Epithelial cell of prostate (primary cell): Measurements from ENCODE around the gene VSIG1.

Experiments used
- DNase-seq: peaks from one replicate; pipeline ENCODE4 v3.0.0-alpha.2; 2011; ENCODE audit warnings: low read depth, low spot score
- H3K27ac ChIP-seq: fragments of 450-650 bp; 2 replicates; pipeline ENCODE4 v1.5.1; 2017; ENCODE audit warnings: mild to moderate bottlenecking

The VSIG1 gene

DNA sequence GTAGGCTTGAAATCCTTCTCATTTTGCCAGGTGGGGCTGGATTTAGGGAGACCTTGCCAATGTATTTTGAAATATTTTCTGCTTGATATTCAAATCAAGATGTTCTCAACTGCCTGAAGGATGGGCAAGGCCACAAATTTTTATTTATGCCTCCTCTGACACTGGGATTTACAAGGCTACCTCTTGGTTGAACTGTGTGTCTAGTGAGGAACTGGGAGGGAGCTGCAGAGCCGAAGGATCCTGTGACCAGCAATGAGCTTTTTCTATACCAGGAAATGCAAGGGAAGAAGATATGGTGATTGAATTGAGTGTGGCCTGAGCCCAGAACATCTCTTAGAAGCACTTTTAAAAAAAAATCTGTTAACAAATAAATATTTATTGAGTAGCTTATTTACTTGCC lies 14.9 kb downstream of the VSIG1 start:
- no peak for DNase-seq
- no peak overlapping the region for H3K27ac ChIP-seq

DNA sequence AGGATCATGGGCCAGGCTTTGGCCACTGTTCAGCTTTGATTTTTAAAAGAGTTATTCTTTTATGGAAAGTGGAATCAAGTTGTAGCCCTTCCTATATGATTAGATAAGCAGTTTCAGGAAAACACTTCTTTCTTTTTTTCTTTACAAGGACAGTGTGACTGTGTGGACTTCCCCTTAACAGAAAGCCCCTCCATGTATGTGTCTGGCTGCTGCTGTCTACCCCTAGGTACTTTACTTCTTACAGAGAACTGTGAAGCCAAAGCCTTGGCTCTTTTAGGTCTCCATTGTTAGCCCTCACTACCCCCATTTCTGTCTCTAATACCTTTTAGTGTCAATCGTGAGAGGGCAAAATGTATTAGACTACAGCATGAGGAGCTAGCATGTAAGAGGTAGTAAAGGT lies 19.1 kb downstream of the VSIG1 start:
- no peak overlapping the region for H3K27ac ChIP-seq
- DNase-seq, result no peak

- DNase-seq, result no peak
These were observed 19.7 kb downstream of the VSIG1 start for GRCh38 chrX:108064613-108065012.

GRCh38 chrX:108068121-108068520 lies 23.3 kb downstream of the VSIG1 start:
- DNase-seq, result no peak
- peak overlapping the region; percentile 32 for H3K27ac ChIP-seq

More at GRCh38 chrX:108064613-108065012, 19.7 kb downstream of the VSIG1 start:
- no peak overlapping the region for H3K27ac ChIP-seq

DNA sequence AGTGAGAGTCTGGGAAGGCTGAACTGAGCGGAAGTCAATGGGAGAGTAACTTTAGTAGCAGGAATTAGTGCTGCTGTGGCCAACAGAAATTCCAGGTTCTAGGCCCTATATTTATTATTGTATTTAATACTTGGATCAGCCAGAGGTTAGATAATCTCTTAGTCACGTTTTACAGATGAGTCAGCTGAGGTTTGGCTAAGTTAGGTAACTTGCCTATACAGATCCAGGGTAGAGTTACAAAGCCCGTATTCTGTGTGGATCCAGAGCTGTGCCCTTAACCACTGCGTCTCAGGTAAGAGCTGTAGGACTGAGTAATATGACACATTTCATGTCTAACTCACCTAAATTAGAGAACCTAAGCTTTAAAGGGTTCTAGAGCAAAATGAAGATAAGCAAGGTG lies 26.0 kb downstream of the VSIG1 start:
- peak overlapping the region; percentile 33 for H3K27ac ChIP-seq

GRCh38 chrX:108071578-108071977 lies 26.7 kb downstream of the VSIG1 start:
- DNase-seq, result no peak
- peak overlapping the region; percentile 33 for H3K27ac ChIP-seq

More for the DNA sequence above, 26.0 kb downstream of the VSIG1 start:
- DNase-seq, result peak; percentile 51

GRCh38 chrX:108072746-108073145 lies 27.9 kb downstream of the VSIG1 start:
- no peak overlapping the region for H3K27ac ChIP-seq
- DNase-seq, result no peak

GRCh38 chrX:108081110-108081509 lies 36.2 kb downstream of the VSIG1 start:
- H3K27ac ChIP-seq, result no peak overlapping the region
- DNase-seq, result no peak

DNA sequence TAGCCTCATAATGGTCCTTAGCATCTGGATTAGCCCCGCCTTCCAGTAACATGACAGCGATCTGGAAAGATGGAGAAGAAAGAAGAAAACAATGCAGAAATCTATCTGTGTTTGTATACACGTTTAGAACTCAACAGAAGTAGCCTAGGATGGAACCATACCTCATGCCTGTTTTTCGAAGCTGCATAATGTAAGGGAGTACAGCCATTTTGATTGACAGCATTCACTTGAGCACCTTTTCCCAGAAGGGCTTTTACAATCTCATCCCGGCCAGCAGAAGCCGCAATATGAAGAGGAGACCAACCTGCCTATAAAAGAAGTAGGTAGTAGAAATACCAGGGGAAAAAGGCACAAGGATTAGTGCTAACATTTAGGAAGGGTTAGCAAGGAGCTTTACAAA lies 42.9 kb downstream of the VSIG1 start:
- H3K27ac ChIP-seq, result no peak overlapping the region
- DNase-seq, result no peak

- no peak for DNase-seq
- peak overlapping the region; percentile 13 for H3K27ac ChIP-seq
These were observed 43.6 kb downstream of the VSIG1 start for GRCh38 chrX:108088511-108088910.

GRCh38 chrX:108090491-108091263 lies 45.8 kb downstream of the VSIG1 start:
- no peak for DNase-seq
- peak overlapping the region; percentile 81 for H3K27ac ChIP-seq

DNA sequence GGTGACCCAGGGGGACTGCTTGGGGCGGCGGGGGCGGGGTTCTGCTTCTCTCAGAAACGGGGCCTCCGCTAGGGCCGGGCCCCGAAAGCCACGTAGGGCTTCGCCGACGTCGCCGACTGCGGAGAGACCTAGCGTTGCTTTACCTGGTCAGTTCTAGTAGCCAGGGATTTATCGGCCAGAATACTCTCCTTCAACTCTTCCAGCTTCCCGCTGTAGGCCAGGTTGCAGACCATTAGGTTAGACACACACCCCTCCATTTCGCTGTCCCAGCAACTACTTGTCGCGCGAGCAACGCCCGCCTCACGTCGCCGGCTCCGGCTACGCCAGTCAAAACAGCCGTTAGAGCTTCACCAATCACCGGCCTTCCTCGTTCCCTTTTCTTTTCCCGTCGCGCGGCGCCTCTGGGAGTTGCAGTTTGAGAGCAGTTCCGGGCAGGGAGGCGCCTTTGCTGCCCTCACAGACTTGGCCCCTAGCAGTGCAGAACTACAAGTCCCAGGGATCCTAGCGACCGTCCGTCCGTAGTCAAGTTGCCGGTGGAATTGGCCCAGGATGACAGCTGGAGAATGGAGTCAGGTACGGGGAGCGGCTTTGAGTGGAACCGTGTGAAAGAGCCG lies 46.5 kb downstream of the VSIG1 start, which contains the start of the genes ATG4A and PSMD10:
Gene ATG4A, plus strand, starts transcription at position 515 of the 614 bp plus-strand sequence. Its CDS starts 49 bp downstream, at position 564.
Gene PSMD10, minus strand, starts transcription at position 279 of the 614 bp plus-strand sequence. Its CDS starts 22 bp downstream, at position 257.
- peak; percentile 82 for DNase-seq
- peak within 1 kb of the TSS; percentile 81 for H3K27ac ChIP-seq

GRCh38 chrX:108091878-108092291 lies 47.0 kb downstream of the VSIG1 start:
- peak overlapping the region; percentile 81 for H3K27ac ChIP-seq
- DNase-seq, result no peak

GRCh38 chrX:108097380-108097779 lies 52.5 kb downstream of the VSIG1 start:
- no peak for DNase-seq
- H3K27ac ChIP-seq, result no peak overlapping the region

GRCh38 chrX:108105473-108105872 lies 60.6 kb downstream of the VSIG1 start:
- DNase-seq, result no peak
- no peak overlapping the region for H3K27ac ChIP-seq

DNA sequence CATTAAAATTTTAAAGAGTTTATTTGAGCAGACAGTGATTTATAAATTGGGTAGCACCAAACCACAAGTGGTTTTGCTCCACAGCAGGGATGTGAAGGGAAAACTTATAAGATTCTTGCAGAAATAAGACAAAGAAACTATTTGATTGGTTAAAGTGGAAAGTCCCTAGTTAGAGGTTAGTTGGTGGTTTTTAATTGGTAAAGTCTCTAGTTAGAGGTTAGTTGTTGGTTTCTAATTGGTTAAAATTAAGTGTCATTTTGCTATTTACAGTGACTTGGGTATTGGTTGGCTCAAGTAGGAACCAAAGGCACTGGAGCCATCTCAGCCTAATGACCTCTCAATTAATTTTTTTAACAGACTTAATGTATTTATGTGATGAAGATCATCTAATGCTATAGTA lies 69.7 kb downstream of the VSIG1 start:
- H3K27ac ChIP-seq, result no peak overlapping the region
- no peak for DNase-seq

- H3K27ac ChIP-seq, result no peak overlapping the region
- no peak for DNase-seq
These were observed 73.1 kb downstream of the VSIG1 start for GRCh38 chrX:108117988-108118387.

- no peak for DNase-seq
- no peak overlapping the region for H3K27ac ChIP-seq
These were observed 76.4 kb downstream of the VSIG1 start for GRCh38 chrX:108121291-108121690.

DNA sequence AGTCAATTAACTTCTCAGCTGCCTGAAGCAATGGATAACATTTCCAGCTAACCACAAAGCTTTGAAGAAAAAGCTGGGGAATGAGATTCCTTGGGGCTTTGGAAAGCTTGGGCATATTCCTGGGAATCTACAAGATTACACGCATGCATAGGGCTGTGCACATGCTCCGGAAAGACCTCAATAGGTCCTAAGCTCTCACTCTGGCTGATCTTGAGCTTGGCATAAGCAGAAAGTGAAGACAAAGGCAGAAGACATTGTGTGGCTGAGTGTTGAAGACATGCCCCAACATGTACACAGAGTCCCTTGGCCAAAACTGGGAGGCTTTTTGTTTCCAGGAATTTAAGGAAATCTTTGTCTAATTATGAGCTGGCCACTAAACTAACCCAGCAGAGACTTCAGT lies 77.9 kb downstream of the VSIG1 start:
- peak overlapping the region; percentile 74 for H3K27ac ChIP-seq
- DNase-seq, result peak; percentile 18

DNA sequence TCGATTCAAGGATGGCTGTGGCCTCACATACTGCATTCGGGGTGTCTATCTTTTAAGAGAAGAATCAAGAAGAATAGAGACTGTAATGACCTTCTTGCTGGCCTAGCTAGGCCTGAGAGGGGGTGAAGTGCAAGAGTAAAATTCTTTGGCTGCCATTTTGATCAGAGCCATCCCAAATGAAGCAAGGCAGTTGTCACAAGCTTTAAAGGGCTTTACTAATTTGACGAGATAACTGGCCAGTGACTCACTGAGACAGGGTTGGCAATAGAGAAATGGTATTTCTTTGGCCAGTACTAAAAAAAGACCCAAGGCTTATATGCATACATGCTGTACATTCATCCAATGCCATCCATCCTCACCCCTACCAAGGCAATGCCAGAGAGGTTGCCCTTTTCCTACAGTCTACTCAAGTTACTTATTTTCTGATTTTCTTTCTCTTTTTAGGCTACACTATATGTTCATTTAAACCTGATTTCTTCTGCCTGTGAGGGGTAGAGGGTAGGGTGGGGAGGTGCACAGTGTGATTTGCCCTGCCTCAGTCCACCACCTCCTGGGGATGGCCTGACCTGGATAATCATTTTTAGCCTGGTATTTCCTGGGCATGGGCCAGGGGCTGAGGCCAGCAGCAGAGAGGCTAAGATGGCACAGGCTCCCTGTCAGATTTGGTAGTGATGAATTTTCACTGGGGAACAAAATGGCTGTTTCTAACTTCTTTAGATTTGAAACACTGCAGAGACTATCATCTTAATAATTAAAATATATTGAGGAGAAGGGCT lies 78.9 kb downstream of the VSIG1 start:
- peak overlapping the region; percentile 74 for H3K27ac ChIP-seq
- DNase-seq, result no peak

GRCh38 chrX:108126661-108127060 lies 81.8 kb downstream of the VSIG1 start:
- no peak for DNase-seq
- no peak overlapping the region for H3K27ac ChIP-seq
